SH-SY5Y (cell line): Measurements from ENCODE around the gene MAGI2.

Experiments
- GATA2 ChIP-seq: IDR thresholded peaks from 2 replicates; pipeline ENCODE4 v1.6.1; 2011; ENCODE audit warnings: mild to moderate bottlenecking, low read depth, low read length
- GATA3 ChIP-seq: IDR thresholded peaks from 2 replicates; pipeline ENCODE4 v1.6.1; 2011; ENCODE audit warnings: low read depth, mild to moderate bottlenecking, low read length, moderate library complexity

DNA sequence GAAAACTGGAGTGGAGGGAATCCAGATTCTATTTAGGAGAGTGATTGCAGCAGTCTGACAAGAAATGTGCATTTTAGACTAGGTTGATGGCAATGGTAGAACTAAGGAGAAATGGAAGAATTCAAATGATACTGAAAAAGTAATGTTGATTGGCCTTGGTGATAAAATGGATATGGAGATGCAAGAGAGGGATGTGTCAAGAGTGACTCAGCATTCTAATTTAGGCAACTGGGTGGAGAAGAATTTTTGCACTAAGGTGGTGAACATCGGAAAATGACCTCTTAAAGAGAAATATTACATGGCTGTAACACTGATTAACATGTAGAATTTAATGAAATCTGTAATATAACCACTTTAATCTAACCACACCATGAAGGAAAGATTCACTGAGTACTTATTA, 848.3 kb downstream of the MAGI2 start:
- TF ChIP-seq GATA2 (no peak), GATA3 (no peak)
